ENCODE results near the gene TERT.
"Not testable (repeated sequence)": the region's sequence is repeated elsewhere in the genome, so short reads cannot be mapped to it uniquely, and the experiment has no call there.

TERT gene

GRCh38 chr5:1277781-1278180 lies 17.1 kb downstream of the TERT start:
- DNase-seq, result no peak

- no peak for DNase-seq
These were observed 17.5 kb downstream of the TERT start for GRCh38 chr5:1277331-1277730.

GRCh38 chr5:1276930-1277329 lies 17.9 kb downstream of the TERT start:
- DNase-seq, result no peak

- not testable (repeated sequence) for DNase-seq
These were observed 19.2 kb downstream of the TERT start for GRCh38 chr5:1275397-1276391.

GRCh38 chr5:1274471-1274870 lies 20.4 kb downstream of the TERT start:
- no peak for DNase-seq

- no peak for DNase-seq
These were observed 21.1 kb downstream of the TERT start for GRCh38 chr5:1273745-1274144.

GRCh38 chr5:1272201-1272600 lies 22.7 kb downstream of the TERT start:
- DNase-seq, result no peak

GRCh38 chr5:1270933-1271914 lies 23.6 kb downstream of the TERT start:
- DNase-seq, result no peak

- DNase-seq, result no peak
These were observed 24.4 kb downstream of the TERT start for GRCh38 chr5:1270426-1270825.

- no peak for DNase-seq
These were observed 26.2 kb downstream of the TERT start for GRCh38 chr5:1268666-1269065.

- no peak for DNase-seq
These were observed 26.8 kb downstream of the TERT start for GRCh38 chr5:1268056-1268455.

- DNase-seq, result not testable (repeated sequence)
These were observed 27.4 kb downstream of the TERT start for GRCh38 chr5:1267464-1267863.

GRCh38 chr5:1266791-1267190 lies 28.1 kb downstream of the TERT start:
- no peak for DNase-seq

- DNase-seq, result no peak
These were observed 29.1 kb downstream of the TERT start for GRCh38 chr5:1265461-1266455.

- DNase-seq, result no peak
These were observed 29.8 kb downstream of the TERT start for GRCh38 chr5:1265026-1265425.

- no peak for DNase-seq
These were observed 30.7 kb downstream of the TERT start for GRCh38 chr5:1264211-1264610.

- DNase-seq, result no peak
These were observed 32.5 kb downstream of the TERT start for GRCh38 chr5:1262381-1262780.

GRCh38 chr5:1261643-1262042 lies 33.2 kb downstream of the TERT start:
- DNase-seq, result no peak

GRCh38 chr5:1259806-1260480 lies 34.9 kb downstream of the TERT start:
- no peak for DNase-seq

- DNase-seq, result no peak
These were observed 37.0 kb downstream of the TERT start for GRCh38 chr5:1257841-1258240.

GRCh38 chr5:1257363-1257762 lies 37.5 kb downstream of the TERT start:
- DNase-seq, result no peak

- DNase-seq, result no peak
These were observed 38.1 kb downstream of the TERT start for GRCh38 chr5:1256776-1257175.

Data from cerebellar nuclear complex (tissue), 1 donor.